ENCODE results near the gene TRAPPC10. TPM values are rescaled to one million over a fixed set of nuclear protein-coding genes. Genes with fewer than 3 reads are reported as not detected.

TRAPPC10 gene
- total and polyA plus RNA-seq, 2 of the 8 experiments (the other 6 are each of a cell fraction or from before 2014, with no cell fraction given), result 18.5 to 29.8 TPM

GRCh38 chr21:43966946-43967512, 45.1 kb upstream of the TRAPPC10 start:
- H3K4ac ChIP-seq (replicated peaks; ENCODE audit: insufficient read length, low read depth, low read length), result no peak overlapping the region
- H3K9ac ChIP-seq (replicated peaks in 1 of 4; ENCODE audit: extremely low read depth in 1 of 4, low read depth in 3 of 4, low read length in 3 of 4), result no peak overlapping the region
- no peak overlapping the region for H3K18ac ChIP-seq (ENCODE audit: extremely low read depth, low read length)
- no peaks in the 10 kb centered on the region for H3K23me2 ChIP-seq (ENCODE audit: low read depth, low read length)
- no peak overlapping the region for H2BK12ac ChIP-seq (ENCODE audit: low read depth, low read length)
- no peaks in the 10 kb centered on the region for H3K4me1 ChIP-seq (replicated peaks in 1 of 4; ENCODE audit: control insufficient read depth in 3 of 4, insufficient read depth in 4 of 4, low read length in 3 of 4)
- H3K27me3 ChIP-seq (replicated peaks in 1 of 4; ENCODE audit: control insufficient read depth in 3 of 4, extremely low read depth in 1 of 4, insufficient read depth in 3 of 4, low read length in 3 of 4), result no peaks in the 10 kb centered on the region
- no peak overlapping the region for H2AK5ac ChIP-seq (ENCODE audit: low read depth, low read length)
- no peak overlapping the region for H4K5ac ChIP-seq (ENCODE audit: insufficient read length, low read depth, low read length)
- no peak for FAIRE-seq
- H3K9me3 ChIP-seq (ENCODE audit: insufficient read depth in 2 of 2, low read depth in 1 of 2, low read length in 1 of 2), result no peaks in the 10 kb centered on the region
- H3K27ac ChIP-seq (ENCODE audit: low read depth, low read length), result no peak overlapping the region; the same call in 1 of the 2 replicates
- ChIA-PET POLR2A (ENCODE audit: partially characterized antibody) (no interaction called here), CTCF (ENCODE audit: partially characterized antibody) (interaction anchor here (3.1 to 4.2 kb wide), 2 partner anchors 10 to 26 kb away, joined by 13 to 35 read pairs; no protein-coding TSS in a partner anchor)
- H2BK5ac ChIP-seq (ENCODE audit: low read depth, low read length), result no peak overlapping the region
- H2BK20ac ChIP-seq (ENCODE audit: low read length), result no peak overlapping the region
- no peak overlapping the region for H3K14ac ChIP-seq (ENCODE audit: insufficient read length)
- no peaks in the 10 kb centered on the region for H4K20me1 ChIP-seq (replicated peaks in 1 of 2; ENCODE audit: control insufficient read depth in 1 of 2, insufficient read depth in 2 of 2, low read length in 2 of 2)
- no peak for DNase-seq (ENCODE audit: low read depth in 1 of 2, low spot score in 2 of 2)
- TF ChIP-seq NANOG (IDR thresholded peaks at IDR 0.05; ENCODE audit: insufficient read depth, low read depth, low read length, poor library complexity, severe bottlenecking) (no peak), EP300 (IDR thresholded peaks at IDR 0.05; ENCODE audit: borderline replicate concordance in 1 of 2, low read depth in 2 of 2, low read length in 2 of 2) (no peak), RBBP5 (IDR thresholded peaks at IDR 0.05; ENCODE audit: borderline replicate concordance, low read depth, low read length) (no peak), SP4 (IDR thresholded peaks at IDR 0.05; ENCODE audit: low read length) (no peak), GABPA (IDR thresholded peaks at IDR 0.05; ENCODE audit: borderline replicate concordance, insufficient read depth, low read length) (no peak), CHD1 (IDR thresholded peaks at IDR 0.05; ENCODE audit: low read depth, low read length) (no peak), CTBP2 (IDR thresholded peaks at IDR 0.05; ENCODE audit: borderline replicate concordance, insufficient read depth, insufficient read length, low read length) (no peak), ZNF274 (IDR thresholded peaks at IDR 0.05; ENCODE audit: borderline replicate concordance, extremely low read depth, low read length) (no peak), MAFK (IDR thresholded peaks at IDR 0.05; ENCODE audit: low read depth, low read length) (no peak)
- TF ChIP-seq, protein P1, sequence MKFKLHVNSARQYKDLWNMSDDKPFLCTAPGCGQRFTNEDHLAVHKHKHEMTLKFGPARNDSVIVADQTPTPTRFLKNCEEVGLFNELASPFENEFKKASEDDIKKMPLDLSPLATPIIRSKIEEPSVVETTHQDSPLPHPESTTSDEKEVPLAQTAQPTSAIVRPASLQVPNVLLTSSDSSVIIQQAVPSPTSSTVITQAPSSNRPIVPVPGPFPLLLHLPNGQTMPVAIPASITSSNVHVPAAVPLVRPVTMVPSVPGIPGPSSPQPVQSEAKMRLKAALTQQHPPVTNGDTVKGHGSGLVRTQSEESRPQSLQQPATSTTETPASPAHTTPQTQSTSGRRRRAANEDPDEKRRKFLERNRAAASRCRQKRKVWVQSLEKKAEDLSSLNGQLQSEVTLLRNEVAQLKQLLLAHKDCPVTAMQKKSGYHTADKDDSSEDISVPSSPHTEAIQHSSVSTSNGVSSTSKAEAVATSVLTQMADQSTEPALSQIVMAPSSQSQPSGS (IDR thresholded peaks at IDR 0.05; ENCODE audit: low read length), result no peak
- no peak overlapping the region for H3K4me2 ChIP-seq (ENCODE audit: insufficient read depth in 1 of 2, low read depth in 2 of 2, low read length in 2 of 2)
- H3K23ac ChIP-seq (ENCODE audit: insufficient read length), result no peak overlapping the region
- H3K79me2 ChIP-seq (ENCODE audit: control insufficient read depth in 1 of 2, insufficient read depth in 2 of 2, low read length in 2 of 2), result no peaks in the 10 kb centered on the region
- no peak overlapping the region for H2AFZ ChIP-seq (ENCODE audit: low read length)
- H3K79me1 ChIP-seq (ENCODE audit: low read depth, low read length), result no peaks in the 10 kb centered on the region
- no peak overlapping the region for H2BK15ac ChIP-seq (ENCODE audit: low read length)
- H3K36me3 ChIP-seq (ENCODE audit: control insufficient read depth in 2 of 4, insufficient read depth in 4 of 4, low read length in 3 of 4), result no peaks in the 10 kb centered on the region
- no peak overlapping the region for H2BK120ac ChIP-seq (replicated peaks; ENCODE audit: low read depth, low read length)
- 85% methylated on average over 18 of the region's 18 CpGs; no CpG with 5 or more reads in 1 of the 2 experiments for WGBS, 2 experiments (ENCODE audit: extremely low coverage in 1 of 2, insufficient coverage in 1 of 2, insufficient read length in 1 of 2, insufficient replicate concordance in 2 of 2, low coverage in 1 of 2, low lambda C conversion rate in 2 of 2, missing lambda C conversion rate in 1 of 2)
- H4K8ac ChIP-seq (ENCODE audit: extremely low read depth, insufficient read depth, low read length), result no peak overlapping the region
- no peak overlapping the region for H3K56ac ChIP-seq (replicated peaks; ENCODE audit: insufficient read length, low read depth, low read length)
- H4K91ac ChIP-seq (replicated peaks; ENCODE audit: insufficient read length, low read length), result no peak overlapping the region
- no peak overlapping the region for H3K4me3 ChIP-seq (ENCODE audit: extremely low read depth in 1 of 4, insufficient read depth in 2 of 4, low read depth in 3 of 4, low read length in 4 of 4)
